GM12878 (cell line): ENCODE results near the gene ZNF423.

Source experiments
- CBX3 ChIP-seq: fragments of 200-600 bp; sonication (generic); IDR thresholded peaks from 2 replicates; pipeline ENCODE4 v1.6.1; 2016; ENCODE audit warnings: low read depth, borderline replicate concordance
- FOS ChIP-seq: IDR thresholded peaks from 3 replicates; pipeline ENCODE4 v1.6.1; 2011; ENCODE audit warnings: borderline replicate concordance; ENCODE audit not compliant: insufficient read length; ENCODE audit errors: extremely low read depth
- HDAC2 ChIP-seq: fragments of 200-600 bp; sonication (generic); IDR thresholded peaks from 2 replicates; pipeline ENCODE4 v1.6.1; 2017
- NR2C2 ChIP-seq: IDR thresholded peaks from 2 replicates; pipeline ENCODE4 v1.6.1; 2011; ENCODE audit warnings: borderline replicate concordance, low read depth; ENCODE audit not compliant: control insufficient read depth, insufficient read length
- POLR2AphosphoS5 ChIP-seq: IDR thresholded peaks from 2 replicates; pipeline ENCODE4 v1.6.1; 2011; ENCODE audit warnings: mild to moderate bottlenecking, low read length, inconsistent platforms
- TAF1 ChIP-seq: IDR thresholded peaks from 2 replicates; pipeline ENCODE4 v1.6.1; 2011; ENCODE audit warnings: mild to moderate bottlenecking, low read depth, low read length, borderline replicate concordance
- TF ChIP-seq, protein P1 (sequence below), 3 experiments: IDR thresholded peaks in 2 of 3; conservative IDR thresholded peaks in 1 of 3; 2 replicates each; pipeline ENCODE4 v1.5.1; 2011; ENCODE audit warnings: low read depth in 3 of 3, low read length in 3 of 3, mild to moderate bottlenecking in 3 of 3, control low read depth in 2 of 3, moderate library complexity in 2 of 3, inconsistent platforms in 1 of 3, mixed read lengths in 1 of 3; ENCODE audit not compliant: control insufficient read depth in 2 of 3, insufficient read depth in 1 of 3; ENCODE audit errors: extremely low read depth in 1 of 3
- TF ChIP-seq, protein P2 (sequence below): IDR thresholded peaks from 2 replicates; pipeline ENCODE4 v1.6.1; 2011; ENCODE audit warnings: low read depth, low read length, improper control_type of control experiment, borderline replicate concordance

DNA sequence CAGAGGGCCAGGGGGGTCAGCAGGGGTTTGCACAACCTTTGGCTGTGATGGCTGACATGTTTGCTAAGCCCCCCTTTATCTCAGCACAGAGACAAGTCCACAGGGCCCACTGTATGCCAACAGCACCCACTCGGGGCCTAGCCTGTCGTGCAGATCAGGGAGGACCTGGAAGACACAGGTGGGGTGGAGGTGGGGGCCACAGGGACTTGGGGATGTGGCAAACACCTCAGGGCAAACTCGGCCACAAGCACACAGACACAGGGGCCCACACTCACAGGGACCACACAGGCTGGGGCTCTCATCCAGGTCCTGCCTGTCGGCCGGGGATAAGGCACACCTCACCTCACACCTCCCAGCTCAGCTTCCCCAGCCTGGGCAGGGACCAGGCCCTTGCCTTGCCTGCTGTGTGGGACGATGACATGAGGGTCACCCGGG, 394.4 kb downstream of the ZNF423 start:
- TF ChIP-seq, protein P1, sequence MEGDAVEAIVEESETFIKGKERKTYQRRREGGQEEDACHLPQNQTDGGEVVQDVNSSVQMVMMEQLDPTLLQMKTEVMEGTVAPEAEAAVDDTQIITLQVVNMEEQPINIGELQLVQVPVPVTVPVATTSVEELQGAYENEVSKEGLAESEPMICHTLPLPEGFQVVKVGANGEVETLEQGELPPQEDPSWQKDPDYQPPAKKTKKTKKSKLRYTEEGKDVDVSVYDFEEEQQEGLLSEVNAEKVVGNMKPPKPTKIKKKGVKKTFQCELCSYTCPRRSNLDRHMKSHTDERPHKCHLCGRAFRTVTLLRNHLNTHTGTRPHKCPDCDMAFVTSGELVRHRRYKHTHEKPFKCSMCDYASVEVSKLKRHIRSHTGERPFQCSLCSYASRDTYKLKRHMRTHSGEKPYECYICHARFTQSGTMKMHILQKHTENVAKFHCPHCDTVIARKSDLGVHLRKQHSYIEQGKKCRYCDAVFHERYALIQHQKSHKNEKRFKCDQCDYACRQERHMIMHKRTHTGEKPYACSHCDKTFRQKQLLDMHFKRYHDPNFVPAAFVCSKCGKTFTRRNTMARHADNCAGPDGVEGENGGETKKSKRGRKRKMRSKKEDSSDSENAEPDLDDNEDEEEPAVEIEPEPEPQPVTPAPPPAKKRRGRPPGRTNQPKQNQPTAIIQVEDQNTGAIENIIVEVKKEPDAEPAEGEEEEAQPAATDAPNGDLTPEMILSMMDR (IDR thresholded peaks at IDR 0.05 in 2 of 3, conservative IDR thresholded peaks at IDR 0.05 in 1 of 3; ENCODE audit: control insufficient read depth in 2 of 3, extremely low read depth in 1 of 3, insufficient read depth in 1 of 3, low read depth in 3 of 3, low read length in 3 of 3): no peak
- TF ChIP-seq POLR2AphosphoS5 (no peak), HDAC2 (no peak), FOS (no peak), CBX3 (no peak), NR2C2 (no peak), TAF1 (no peak)
- TF ChIP-seq, protein P2, sequence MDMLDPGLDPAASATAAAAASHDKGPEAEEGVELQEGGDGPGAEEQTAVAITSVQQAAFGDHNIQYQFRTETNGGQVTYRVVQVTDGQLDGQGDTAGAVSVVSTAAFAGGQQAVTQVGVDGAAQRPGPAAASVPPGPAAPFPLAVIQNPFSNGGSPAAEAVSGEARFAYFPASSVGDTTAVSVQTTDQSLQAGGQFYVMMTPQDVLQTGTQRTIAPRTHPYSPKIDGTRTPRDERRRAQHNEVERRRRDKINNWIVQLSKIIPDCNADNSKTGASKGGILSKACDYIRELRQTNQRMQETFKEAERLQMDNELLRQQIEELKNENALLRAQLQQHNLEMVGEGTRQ: no peak
